IgD-negative memory B cell (primary cell): ENCODE results near the gene HIKESHI. TPM values are rescaled to one million over a fixed set of nuclear protein-coding genes. Genes with fewer than 3 reads are reported as not detected.

Experiments
- H3K27ac Mint-ChIP-seq, 3 donors: one replicate each; pipeline ENCODE4 v1.8.0; 2020 to 2022; ENCODE audit warnings: mild to moderate bottlenecking in 3 of 3, mixed read lengths in 3 of 3, moderate library complexity in 1 of 3
- H3K27me3 Mint-ChIP-seq: one replicate; pipeline ENCODE4 v1.8.0; 2021; ENCODE audit warnings: mixed read lengths
- H3K36me3 Mint-ChIP-seq: one replicate; pipeline ENCODE4 v1.8.0; 2020; ENCODE audit warnings: mild to moderate bottlenecking, mixed read lengths
- H3K4me1 Mint-ChIP-seq, 3 donors: one replicate each; pipeline ENCODE4 v1.8.0; 2020 to 2022; ENCODE audit warnings: mixed read lengths in 3 of 3, mild to moderate bottlenecking in 1 of 3
- H3K4me3 Mint-ChIP-seq, 4 donors: one replicate each; pipeline ENCODE4 v1.8.0; 2020 to 2022; ENCODE audit warnings: mild to moderate bottlenecking in 4 of 4, mixed read lengths in 4 of 4, moderate library complexity in 3 of 4
- H3K9me3 Mint-ChIP-seq, 3 donors: one replicate each; pipeline ENCODE4 v1.8.0; 2020 to 2021; ENCODE audit warnings: mixed read lengths in 3 of 3, mild to moderate bottlenecking in 1 of 3
- polyA plus RNA-seq: library from polyadenylated mRNA; unstranded; fragments of 300-500 nt; fragmentation: Illumina TruSeq; gene quantifications from one replicate; pipeline ENCODE4 v1.2.3, GENCODE V29; 2021

The HIKESHI gene
- polyA plus RNA-seq, 1 donor from 2014 or later: 75.7 TPM

DNA sequence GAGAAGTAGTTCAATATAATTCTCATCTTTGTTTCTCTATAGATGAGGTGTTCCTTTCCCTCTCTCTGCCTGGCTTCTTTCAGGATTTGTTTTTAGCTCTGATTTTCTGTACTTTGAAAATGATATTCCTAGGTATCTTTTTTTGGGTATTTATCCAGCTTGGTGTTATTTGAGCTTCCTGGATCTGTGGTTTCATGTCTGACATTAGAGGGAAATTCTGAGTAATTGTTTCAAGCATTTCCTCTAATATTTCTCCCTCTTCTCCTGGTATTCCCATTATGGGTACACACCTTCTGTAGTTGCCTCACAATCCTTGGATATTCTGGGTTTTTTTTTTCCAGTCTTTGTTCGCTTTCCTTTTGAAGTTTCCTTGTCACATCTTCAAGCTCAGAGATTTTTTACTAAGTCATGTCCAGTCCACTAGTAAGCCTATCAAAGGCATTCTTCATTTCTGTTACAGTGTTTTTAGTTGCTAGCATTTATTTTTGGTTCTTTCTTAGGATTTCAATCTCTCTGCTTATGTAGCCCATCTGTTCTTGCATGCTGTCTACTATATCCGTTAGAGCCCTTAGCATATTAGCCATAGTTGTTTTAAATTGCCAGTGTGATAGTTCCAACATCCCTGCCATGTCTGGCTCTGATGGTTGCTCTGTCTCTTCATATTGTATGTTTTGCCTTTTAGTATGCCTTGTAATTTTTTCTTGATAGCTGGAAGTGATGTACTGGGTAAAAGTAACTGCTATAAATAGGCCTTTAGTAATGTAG is 78.4 kb downstream of the HIKESHI start:
- H3K27me3 Mint-ChIP-seq: no peaks in the 10 kb centered on the region
- no peaks in the 10 kb centered on the region for H3K36me3 Mint-ChIP-seq
- no peak overlapping the region for H3K27ac Mint-ChIP-seq
- H3K4me1 Mint-ChIP-seq: no peaks in the 10 kb centered on the region
- H3K9me3 Mint-ChIP-seq: peaks cover 0 to 8% (median 8%) of the 10 kb centered on the region in 3 donors
- no peak overlapping the region for H3K4me3 Mint-ChIP-seq

DNA sequence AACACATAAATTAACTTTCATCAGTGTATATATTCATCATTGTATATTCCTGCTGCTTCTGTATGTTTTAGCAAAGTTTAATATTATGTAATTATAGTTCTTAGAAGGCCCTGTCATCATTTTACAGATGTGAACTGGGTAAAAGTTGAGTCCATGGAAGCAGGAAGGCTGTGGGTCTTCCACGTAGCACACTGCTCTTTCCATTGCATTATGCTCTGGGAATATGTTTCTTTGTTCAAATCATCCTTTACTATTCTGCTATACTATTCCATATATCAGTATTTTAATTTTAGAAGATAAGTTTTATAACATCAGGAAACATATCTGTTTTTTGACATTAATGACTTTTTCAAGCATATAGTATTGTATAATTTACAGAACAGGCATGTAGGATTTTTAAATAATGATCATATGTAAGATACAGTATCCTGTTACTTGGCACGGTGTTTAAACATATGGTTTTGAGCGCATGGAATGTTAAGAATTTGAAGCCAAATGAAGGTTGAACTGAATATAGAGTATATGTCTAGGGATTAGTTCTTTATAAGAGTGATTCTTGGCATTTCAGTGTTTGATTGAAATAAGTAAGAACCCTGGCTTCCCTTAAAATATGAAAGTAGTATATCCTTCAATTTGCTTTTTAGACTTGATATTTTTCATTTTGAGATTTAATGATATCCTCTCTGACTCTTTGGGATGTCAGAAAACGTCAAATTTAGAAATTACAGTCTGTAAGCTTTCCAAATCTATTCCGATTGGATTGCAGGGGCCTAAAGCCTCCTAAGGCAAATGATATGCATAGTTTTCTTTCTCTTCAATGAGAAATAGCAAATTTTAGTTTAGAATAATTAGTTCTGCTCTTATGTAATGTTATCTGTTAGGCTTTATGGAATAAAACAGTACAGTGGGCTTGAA is 81.3 kb downstream of the HIKESHI start:
- H3K36me3 Mint-ChIP-seq: no peaks in the 10 kb centered on the region
- H3K27me3 Mint-ChIP-seq: no peaks in the 10 kb centered on the region
- H3K27ac Mint-ChIP-seq: no peak overlapping the region
- H3K9me3 Mint-ChIP-seq: no peaks in the 10 kb centered on the region
- H3K4me3 Mint-ChIP-seq: no peak overlapping the region
- H3K4me1 Mint-ChIP-seq: no peaks in the 10 kb centered on the region

DNA sequence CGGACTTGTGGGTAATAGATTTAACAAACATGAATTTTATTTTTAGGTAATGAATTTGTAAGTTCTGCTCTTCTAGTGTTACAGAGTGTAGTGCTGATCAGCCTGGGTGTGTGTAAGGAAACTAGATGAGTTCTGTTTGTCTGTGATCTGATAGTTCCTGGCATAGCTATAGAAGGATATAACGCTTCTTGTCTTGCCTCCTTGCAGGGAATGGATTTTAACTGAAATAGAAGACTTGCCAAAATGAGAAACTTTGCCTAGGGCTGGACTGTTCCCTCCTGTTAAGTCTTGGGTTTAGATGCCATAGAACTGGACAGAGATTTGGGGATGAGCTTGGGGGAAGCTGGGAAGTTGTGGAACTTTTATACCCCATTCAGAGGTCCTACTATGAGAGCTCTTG is 84.2 kb downstream of the HIKESHI start:
- no peak overlapping the region for H3K4me3 Mint-ChIP-seq
- H3K4me1 Mint-ChIP-seq: no peaks in the 10 kb centered on the region
- H3K27ac Mint-ChIP-seq: no peak overlapping the region
- peaks cover 1% of the 10 kb centered on the region for H3K27me3 Mint-ChIP-seq
- H3K9me3 Mint-ChIP-seq: peaks cover 0 to 2% (median 2%) of the 10 kb centered on the region in 3 donors
- no peaks in the 10 kb centered on the region for H3K36me3 Mint-ChIP-seq

DNA sequence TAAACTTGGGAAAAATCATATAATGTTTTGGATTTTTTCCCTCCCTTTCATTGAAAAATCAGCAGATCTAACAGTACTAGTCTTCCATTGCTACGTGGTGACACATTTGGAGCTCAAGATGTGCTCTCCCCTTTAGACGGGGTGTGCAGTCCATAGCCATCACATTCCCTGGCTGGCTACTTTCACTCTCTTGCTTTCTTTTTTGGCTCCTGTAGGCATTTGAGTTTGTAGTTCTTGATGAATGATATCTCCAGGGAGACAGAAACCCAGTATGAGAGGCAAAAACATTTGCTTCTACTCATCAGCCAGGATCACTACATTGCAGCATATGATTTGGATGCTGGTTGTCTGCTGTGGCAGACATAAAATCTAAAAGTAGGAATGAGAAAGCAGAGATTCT is 84.7 kb downstream of the HIKESHI start:
- H3K36me3 Mint-ChIP-seq: no peaks in the 10 kb centered on the region
- H3K4me1 Mint-ChIP-seq: no peaks in the 10 kb centered on the region
- H3K4me3 Mint-ChIP-seq: no peak overlapping the region
- H3K27ac Mint-ChIP-seq: no peak overlapping the region
- peaks cover 0 to 2% (median 2%) of the 10 kb centered on the region in 3 donors for H3K9me3 Mint-ChIP-seq
- H3K27me3 Mint-ChIP-seq: peaks cover 1% of the 10 kb centered on the region

DNA sequence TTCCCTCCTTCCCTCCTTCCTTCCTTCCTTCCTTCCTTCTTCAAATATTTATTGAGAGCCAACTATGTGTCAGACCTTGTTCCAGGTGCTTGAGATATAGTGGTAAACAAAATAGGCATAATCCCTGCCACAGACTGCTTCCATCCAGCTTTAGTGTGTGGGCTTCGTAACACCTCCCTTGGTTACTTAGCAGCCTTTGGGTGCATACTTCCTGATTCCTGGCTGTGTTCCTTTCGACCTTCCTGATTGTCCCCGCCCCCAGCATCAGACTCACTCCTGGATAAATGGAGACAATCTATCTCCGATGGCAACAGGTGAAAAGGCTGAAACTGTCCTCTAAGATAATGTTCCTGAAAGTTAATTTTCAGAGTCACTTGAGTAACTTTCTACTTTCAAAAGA is 86.2 kb downstream of the HIKESHI start:
- Mint-ChIP-seq H3K27ac (no peak overlapping the region), H3K4me1 (no peaks in the 10 kb centered on the region), H3K27me3 (peaks cover 1% of the 10 kb centered on the region), H3K9me3 (peaks cover 0 to 2% (median 2%) of the 10 kb centered on the region in 3 donors), H3K36me3 (no peaks in the 10 kb centered on the region), H3K4me3 (no peak overlapping the region)

DNA sequence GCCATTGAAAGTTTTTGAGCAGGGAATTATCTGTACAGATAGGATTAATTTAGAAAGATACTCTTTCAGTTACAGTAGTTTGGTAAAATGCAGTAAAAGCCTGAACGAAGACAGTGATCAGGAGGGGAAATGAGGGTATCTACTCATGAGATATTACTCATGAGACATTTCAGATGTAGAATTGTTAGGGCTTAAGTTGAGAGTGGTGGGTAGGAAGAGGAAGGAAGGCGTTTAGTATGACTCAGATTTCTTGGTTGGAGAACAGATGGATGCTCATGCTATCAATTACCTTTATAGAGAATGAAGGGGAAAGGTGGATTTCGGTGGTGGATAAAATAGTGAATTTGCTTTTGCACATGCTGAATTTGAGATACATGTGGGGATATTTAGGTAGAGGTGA is 88.4 kb downstream of the HIKESHI start:
- Mint-ChIP-seq H3K4me3 (no peak overlapping the region), H3K36me3 (no peaks in the 10 kb centered on the region), H3K9me3 (peaks cover 0 to 2% (median 2%) of the 10 kb centered on the region in 3 donors), H3K4me1 (no peaks in the 10 kb centered on the region), H3K27ac (no peak overlapping the region), H3K27me3 (peaks cover 1% of the 10 kb centered on the region)

DNA sequence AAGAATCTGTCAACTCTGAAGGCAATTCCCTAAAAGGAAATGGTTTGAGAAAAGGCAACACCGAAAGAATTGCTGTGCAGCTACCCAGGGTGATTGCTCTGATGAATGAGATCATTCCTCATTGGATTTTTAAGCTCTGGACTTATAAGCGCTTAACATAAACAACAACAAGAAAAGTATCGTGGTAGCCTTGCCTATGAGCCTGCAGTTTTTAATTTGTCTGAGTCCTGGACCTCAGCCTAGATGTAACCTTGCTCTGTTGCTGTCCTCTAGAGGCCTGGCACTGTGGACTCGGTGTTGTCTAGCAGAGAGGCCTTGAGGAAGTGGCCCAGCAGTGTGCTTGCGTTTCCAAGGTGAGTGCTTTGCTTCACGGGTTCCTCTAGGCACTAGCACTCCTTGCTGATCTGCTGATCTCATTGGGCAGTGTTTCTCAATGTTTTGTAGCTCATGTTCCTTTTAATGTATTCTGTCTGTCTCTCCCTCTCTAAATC is 93.1 kb downstream of the HIKESHI start:
- no peaks in the 10 kb centered on the region for H3K36me3 Mint-ChIP-seq
- H3K4me1 Mint-ChIP-seq: no peaks in the 10 kb centered on the region
- H3K27me3 Mint-ChIP-seq: no peaks in the 10 kb centered on the region
- H3K9me3 Mint-ChIP-seq: no peaks in the 10 kb centered on the region
- H3K4me3 Mint-ChIP-seq: no peak overlapping the region
- no peak overlapping the region for H3K27ac Mint-ChIP-seq

Other genes with a start within 250 kb of the HIKESHI start
- gene PICALM, start 233.2 kb upstream of the HIKESHI start, polyA plus RNA-seq: 15.2 TPM
- 20.2 TPM for gene EED, start 57.5 kb upstream of the HIKESHI start, polyA plus RNA-seq
- gene CCDC81, start 72.6 kb downstream of the HIKESHI start, polyA plus RNA-seq: not detected